ENCODE data around the gene WASL.

DNA sequence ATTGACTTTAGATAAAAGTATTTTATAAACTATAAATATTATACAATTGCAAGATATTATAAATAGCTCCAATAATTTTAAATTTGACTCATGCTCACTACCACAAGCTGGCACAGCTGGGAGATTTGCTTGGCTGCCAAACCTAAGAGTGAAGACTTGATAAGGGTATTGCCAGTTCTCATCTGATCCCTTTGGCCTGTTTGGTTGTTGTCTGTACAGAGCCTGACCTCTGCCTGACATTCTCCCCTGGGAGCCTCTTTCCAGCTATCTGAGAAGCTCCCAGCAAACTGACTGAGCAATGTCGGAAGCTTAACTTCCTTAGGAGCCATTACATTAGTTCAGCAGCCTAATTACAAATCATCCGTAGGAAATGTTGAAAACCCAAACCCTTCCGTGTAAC lies 103.3 kb downstream of the WASL start:
- TF ChIP-seq, protein P1, sequence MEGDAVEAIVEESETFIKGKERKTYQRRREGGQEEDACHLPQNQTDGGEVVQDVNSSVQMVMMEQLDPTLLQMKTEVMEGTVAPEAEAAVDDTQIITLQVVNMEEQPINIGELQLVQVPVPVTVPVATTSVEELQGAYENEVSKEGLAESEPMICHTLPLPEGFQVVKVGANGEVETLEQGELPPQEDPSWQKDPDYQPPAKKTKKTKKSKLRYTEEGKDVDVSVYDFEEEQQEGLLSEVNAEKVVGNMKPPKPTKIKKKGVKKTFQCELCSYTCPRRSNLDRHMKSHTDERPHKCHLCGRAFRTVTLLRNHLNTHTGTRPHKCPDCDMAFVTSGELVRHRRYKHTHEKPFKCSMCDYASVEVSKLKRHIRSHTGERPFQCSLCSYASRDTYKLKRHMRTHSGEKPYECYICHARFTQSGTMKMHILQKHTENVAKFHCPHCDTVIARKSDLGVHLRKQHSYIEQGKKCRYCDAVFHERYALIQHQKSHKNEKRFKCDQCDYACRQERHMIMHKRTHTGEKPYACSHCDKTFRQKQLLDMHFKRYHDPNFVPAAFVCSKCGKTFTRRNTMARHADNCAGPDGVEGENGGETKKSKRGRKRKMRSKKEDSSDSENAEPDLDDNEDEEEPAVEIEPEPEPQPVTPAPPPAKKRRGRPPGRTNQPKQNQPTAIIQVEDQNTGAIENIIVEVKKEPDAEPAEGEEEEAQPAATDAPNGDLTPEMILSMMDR (CRISPR knock-in tag; IDR thresholded peaks at IDR 0.05): no peak
- TF ChIP-seq POLR2A (IDR thresholded peaks at IDR 0.05; ENCODE audit: insufficient read depth in 1 of 2, low read depth in 2 of 2, low read length in 2 of 2) (no peak), ZNF205 (CRISPR knock-in tag; IDR thresholded peaks at IDR 0.05) (no peak), ZNF263 (CRISPR knock-in tag; IDR thresholded peaks at IDR 0.05) (no peak), ZNF777 (CRISPR knock-in tag; IDR thresholded peaks at IDR 0.05) (no peak), TAF1 (CRISPR knock-in tag; IDR thresholded peaks at IDR 0.05) (no peak), ZNF883 (CRISPR knock-in tag; IDR thresholded peaks at IDR 0.05; ENCODE audit: not compliant biosample characterization) (no peak)
- TF ChIP-seq, protein P2, sequence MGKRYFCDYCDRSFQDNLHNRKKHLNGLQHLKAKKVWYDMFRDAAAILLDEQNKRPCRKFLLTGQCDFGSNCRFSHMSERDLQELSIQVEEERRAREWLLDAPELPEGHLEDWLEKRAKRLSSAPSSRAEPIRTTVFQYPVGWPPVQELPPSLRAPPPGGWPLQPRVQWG (CRISPR knock-in tag; IDR thresholded peaks at IDR 0.05; ENCODE audit: borderline replicate concordance, low read depth): no peak
